ENCODE data around the gene MASTL.

GRCh38 chr10:27152687-27153086 is 2.5 kb upstream of the MASTL start:
- no peak for TF ChIP-seq POLR2AphosphoS5 (IDR thresholded peaks at IDR 0.05)
- TF ChIP-seq CTCF (IDR thresholded peaks at IDR 0.05), result no peak

Data from prostate gland (tissue), 2 donors.